ENCODE results near the gene TNNT1.

The TNNT1 gene

DNA sequence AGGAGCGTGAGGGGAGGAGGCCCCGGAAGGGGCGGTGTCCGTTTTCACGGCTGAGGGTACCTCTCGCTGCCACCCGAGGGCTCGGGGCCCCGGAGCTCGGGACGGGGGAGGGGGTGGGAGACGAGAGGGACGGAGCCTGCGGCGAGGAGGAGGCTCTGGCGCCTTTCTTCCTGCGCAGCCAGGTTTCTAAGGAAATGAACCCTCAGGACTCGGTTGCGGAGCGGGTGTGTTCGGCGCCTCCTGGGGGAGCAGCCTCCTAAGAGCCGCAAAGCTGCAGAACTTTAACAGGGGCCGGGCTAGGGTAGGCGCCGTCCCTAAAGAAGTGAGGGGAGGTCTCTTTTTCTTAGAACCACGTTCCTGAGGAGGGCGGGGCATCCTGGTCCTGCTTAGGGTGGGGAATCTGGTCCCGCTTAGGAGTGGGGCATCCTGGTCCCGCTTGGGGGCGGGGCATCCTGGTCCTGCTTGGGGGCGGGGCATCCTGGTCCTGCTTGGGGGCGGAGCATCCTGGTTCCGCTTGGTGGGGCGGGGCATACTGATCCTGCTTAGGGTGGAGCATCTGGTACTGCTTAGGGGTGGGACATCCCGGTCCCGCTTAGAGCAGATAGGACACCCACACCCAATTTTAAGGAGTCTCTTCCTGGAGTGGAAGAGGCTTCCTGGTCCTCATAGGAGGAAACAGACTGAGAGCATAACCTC is 24.9 kb upstream of the TNNT1 start:
- TF ChIP-seq, protein P1, sequence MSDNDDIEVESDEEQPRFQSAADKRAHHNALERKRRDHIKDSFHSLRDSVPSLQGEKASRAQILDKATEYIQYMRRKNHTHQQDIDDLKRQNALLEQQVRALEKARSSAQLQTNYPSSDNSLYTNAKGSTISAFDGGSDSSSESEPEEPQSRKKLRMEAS (IDR thresholded peaks at IDR 0.05): no peak
- TF ChIP-seq REST (IDR thresholded peaks at IDR 0.05; ENCODE audit: low read depth) (no peak), RAD21 (IDR thresholded peaks at IDR 0.05; ENCODE audit: low read depth) (no peak), CREB1 (IDR thresholded peaks at IDR 0.05; ENCODE audit: low read depth) (no peak), ZBTB7A (IDR thresholded peaks at IDR 0.05; ENCODE audit: low read depth) (no peak)

DNA sequence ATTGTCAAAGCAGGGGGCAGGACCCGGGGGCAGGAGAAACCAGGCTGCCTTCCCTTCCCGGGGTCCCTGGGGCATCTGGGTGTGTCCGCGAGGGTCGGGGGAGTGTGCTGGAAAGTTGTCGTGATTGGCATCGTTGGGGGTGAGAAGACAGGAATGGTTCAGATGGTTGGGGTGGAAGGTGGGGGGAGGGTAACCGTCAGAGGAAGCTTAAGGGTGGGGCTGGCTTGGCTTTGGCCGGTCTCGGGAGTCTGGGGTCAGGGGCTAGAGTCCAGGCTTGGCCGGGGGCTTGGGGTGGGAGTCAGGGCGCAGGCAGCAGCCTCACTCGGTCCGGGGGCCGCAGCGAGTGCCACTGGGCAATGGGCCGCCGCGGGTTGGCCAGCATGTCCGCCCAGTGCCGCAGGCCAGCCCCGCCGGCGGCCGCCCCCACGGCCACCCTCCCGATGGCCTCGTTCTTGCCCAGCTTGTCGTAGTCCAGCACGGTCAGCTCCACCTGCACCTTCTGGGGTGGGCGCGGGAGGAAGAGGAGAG is 24.2 kb upstream of the TNNT1 start:
- TF ChIP-seq CREB1 (IDR thresholded peaks at IDR 0.05; ENCODE audit: low read depth) (no peak), EGR1 (IDR thresholded peaks at IDR 0.05) (no peak), FOXM1 (IDR thresholded peaks at IDR 0.05; ENCODE audit: borderline replicate concordance, low read depth) (no peak), NFIC (IDR thresholded peaks at IDR 0.05) (no peak), TCF12 (IDR thresholded peaks at IDR 0.05; ENCODE audit: low read depth) (no peak), TAF1 (IDR thresholded peaks at IDR 0.05; ENCODE audit: low read depth) (no peak), RAD21 (IDR thresholded peaks at IDR 0.05; ENCODE audit: low read depth) (no peak), CEBPB (IDR thresholded peaks at IDR 0.05) (no peak), TEAD4 (IDR thresholded peaks at IDR 0.05) (no peak), EP300 (IDR thresholded peaks at IDR 0.05; ENCODE audit: borderline replicate concordance) (no peak)
- TF ChIP-seq, protein P1 (IDR thresholded peaks at IDR 0.05): no peak

DNA sequence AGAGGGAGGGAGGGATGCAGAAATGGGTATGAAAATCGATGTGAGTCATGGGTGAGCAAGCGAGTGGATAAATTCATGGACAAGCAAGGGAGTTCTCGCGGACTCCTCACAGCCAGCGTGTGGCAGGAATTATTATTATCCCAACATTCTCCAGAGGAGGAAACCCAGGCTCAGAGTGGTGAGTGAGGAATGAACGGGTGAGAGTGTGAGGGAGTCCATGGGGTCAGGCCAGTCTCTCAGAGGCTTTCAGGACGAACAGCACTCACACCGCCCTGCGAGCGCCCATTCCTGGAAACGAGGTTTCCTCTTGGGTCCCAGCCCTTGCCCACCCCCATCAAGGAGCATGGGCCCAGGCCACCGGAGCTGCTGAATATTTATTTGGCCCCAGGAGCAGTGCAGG is 23.7 kb upstream of the TNNT1 start:
- TF ChIP-seq YY1 (IDR thresholded peaks at IDR 0.05; ENCODE audit: low read depth) (no peak), TEAD4 (IDR thresholded peaks at IDR 0.05) (no peak), EGR1 (IDR thresholded peaks at IDR 0.05) (no peak), RAD21 (IDR thresholded peaks at IDR 0.05; ENCODE audit: low read depth) (no peak), CREB1 (IDR thresholded peaks at IDR 0.05; ENCODE audit: low read depth) (no peak), FOXM1 (IDR thresholded peaks at IDR 0.05; ENCODE audit: borderline replicate concordance, low read depth) (no peak), REST (IDR thresholded peaks at IDR 0.05; ENCODE audit: low read depth) (no peak), EP300 (IDR thresholded peaks at IDR 0.05; ENCODE audit: borderline replicate concordance) (no peak), USF1 (IDR thresholded peaks at IDR 0.05) (no peak), CEBPB (IDR thresholded peaks at IDR 0.05) (no peak), TCF12 (IDR thresholded peaks at IDR 0.05; ENCODE audit: low read depth) (no peak), TAF1 (IDR thresholded peaks at IDR 0.05; ENCODE audit: low read depth) (no peak), ZBTB7A (IDR thresholded peaks at IDR 0.05; ENCODE audit: low read depth) (no peak), NFIC (IDR thresholded peaks at IDR 0.05) (no peak)
- TF ChIP-seq, protein P1 (IDR thresholded peaks at IDR 0.05): no peak

GRCh38 chr19:55171440-55171839 is 22.4 kb upstream of the TNNT1 start:
- TF ChIP-seq RAD21 (IDR thresholded peaks at IDR 0.05; ENCODE audit: low read depth) (no peak), NFIC (IDR thresholded peaks at IDR 0.05) (no peak), EGR1 (IDR thresholded peaks at IDR 0.05) (no peak), YY1 (IDR thresholded peaks at IDR 0.05; ENCODE audit: low read depth) (no peak), TEAD4 (IDR thresholded peaks at IDR 0.05) (no peak), CREB1 (IDR thresholded peaks at IDR 0.05; ENCODE audit: low read depth) (no peak), CEBPB (IDR thresholded peaks at IDR 0.05) (no peak), EP300 (IDR thresholded peaks at IDR 0.05; ENCODE audit: borderline replicate concordance) (no peak), ZBTB7A (IDR thresholded peaks at IDR 0.05; ENCODE audit: low read depth) (no peak), USF1 (IDR thresholded peaks at IDR 0.05) (no peak), TAF1 (IDR thresholded peaks at IDR 0.05; ENCODE audit: low read depth) (no peak), FOXM1 (IDR thresholded peaks at IDR 0.05; ENCODE audit: borderline replicate concordance, low read depth) (no peak), REST (IDR thresholded peaks at IDR 0.05; ENCODE audit: low read depth) (no peak), TCF12 (IDR thresholded peaks at IDR 0.05; ENCODE audit: low read depth) (no peak)
- TF ChIP-seq, protein P1 (IDR thresholded peaks at IDR 0.05): no peak
